ENCODE data around the gene PRRX2. TPM values are rescaled to one million over a fixed set of nuclear protein-coding genes. Genes with fewer than 3 reads are reported as not detected.

The PRRX2 gene
- total and polyA plus RNA-seq, 2 experiments from 2014 or later, result 5.8 to 8.3 TPM

Other genes with a start within 250 kb of the PRRX2 start
- gene C9orf50, start 44.5 kb upstream of the PRRX2 start, total RNA-seq (2014; rRNA removed; shearing (Covaris generic)), result not detected in 2 replicates
- not detected in 2 replicates for gene C9orf50, start 44.5 kb upstream of the PRRX2 start, polyA plus RNA-seq (2016; fragmentation: Nextera tagmentation; extraction: Ambion mirVana)
- 44.2 and 59.4 TPM in 2 replicates for gene NTMT1, start 39.5 kb upstream of the PRRX2 start, total RNA-seq (2014; rRNA removed; shearing (Covaris generic))
- 97.4 and 108 TPM in 2 replicates for gene NTMT1, start 39.5 kb upstream of the PRRX2 start, polyA plus RNA-seq (2016; fragmentation: Nextera tagmentation; extraction: Ambion mirVana)
- 15.6 and 19.8 TPM in 2 replicates for gene ASB6, start 23.5 kb upstream of the PRRX2 start, total RNA-seq (2014; rRNA removed; shearing (Covaris generic))
- gene ASB6, start 23.5 kb upstream of the PRRX2 start, polyA plus RNA-seq (2016; fragmentation: Nextera tagmentation; extraction: Ambion mirVana), result 8.8 and 9.7 TPM in 2 replicates
- 3.6 and 3.9 TPM in 2 replicates for gene PTGES, start 87.4 kb downstream of the PRRX2 start, total RNA-seq (2014; rRNA removed; shearing (Covaris generic))
- 2.8 and 3.3 TPM in 2 replicates for gene PTGES, start 87.4 kb downstream of the PRRX2 start, polyA plus RNA-seq (2016; fragmentation: Nextera tagmentation; extraction: Ambion mirVana)
- gene TOR1B, start 137.5 kb downstream of the PRRX2 start, total RNA-seq (2014; rRNA removed; shearing (Covaris generic)), result 36.2 and 42.4 TPM in 2 replicates
- 8.8 and 10.6 TPM in 2 replicates for gene TOR1B, start 137.5 kb downstream of the PRRX2 start, polyA plus RNA-seq (2016; fragmentation: Nextera tagmentation; extraction: Ambion mirVana)
- 33.9 and 45.7 TPM in 2 replicates for gene TOR1A, start 158.5 kb downstream of the PRRX2 start, total RNA-seq (2014; rRNA removed; shearing (Covaris generic))
- gene TOR1A, start 158.5 kb downstream of the PRRX2 start, polyA plus RNA-seq (2016; fragmentation: Nextera tagmentation; extraction: Ambion mirVana), result 23.6 and 24.2 TPM in 2 replicates
- 34.4 and 46.1 TPM in 2 replicates for gene C9orf78, start 169.6 kb downstream of the PRRX2 start, total RNA-seq (2014; rRNA removed; shearing (Covaris generic))
- gene C9orf78, start 169.6 kb downstream of the PRRX2 start, polyA plus RNA-seq (2016; fragmentation: Nextera tagmentation; extraction: Ambion mirVana), result 72.8 and 84.6 TPM in 2 replicates
- gene USP20, start 169.8 kb downstream of the PRRX2 start, total RNA-seq (2014; rRNA removed; shearing (Covaris generic)), result 12.0 and 13.0 TPM in 2 replicates
- gene USP20, start 169.8 kb downstream of the PRRX2 start, polyA plus RNA-seq (2016; fragmentation: Nextera tagmentation; extraction: Ambion mirVana), result 9.9 and 10.4 TPM in 2 replicates

All from GM23338 (cell line).